CD4-positive, alpha-beta T cell treated with Interleukin-4 for 4 hours (primary cell): ENCODE data around the gene DLG2.

ENCODE experiments used
- DNase-seq: peaks from one replicate; pipeline ENCODE4 v3.0.0-alpha.2; 2020

DLG2 gene

DNA sequence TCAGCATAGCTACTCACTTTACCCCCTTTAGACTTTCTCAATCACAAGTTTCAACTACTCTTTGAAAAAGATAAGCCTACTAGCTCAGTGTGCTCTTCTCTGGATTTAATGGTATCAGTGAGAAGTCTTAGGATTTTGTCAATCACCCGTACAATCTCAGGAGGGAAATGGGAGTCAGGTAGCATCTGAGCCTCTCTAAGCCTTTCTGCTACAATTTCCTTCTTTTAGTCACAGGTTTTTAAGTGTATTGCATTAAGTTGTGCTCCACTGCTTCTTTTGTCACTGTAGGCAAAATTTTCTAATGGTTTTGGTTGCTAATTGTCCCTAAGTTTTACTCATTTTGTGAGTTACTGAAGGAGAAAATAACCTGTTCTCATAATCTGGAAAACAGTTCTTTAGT, 1582.4 kb downstream of the DLG2 start:
- DNase-seq = no peak

DNA sequence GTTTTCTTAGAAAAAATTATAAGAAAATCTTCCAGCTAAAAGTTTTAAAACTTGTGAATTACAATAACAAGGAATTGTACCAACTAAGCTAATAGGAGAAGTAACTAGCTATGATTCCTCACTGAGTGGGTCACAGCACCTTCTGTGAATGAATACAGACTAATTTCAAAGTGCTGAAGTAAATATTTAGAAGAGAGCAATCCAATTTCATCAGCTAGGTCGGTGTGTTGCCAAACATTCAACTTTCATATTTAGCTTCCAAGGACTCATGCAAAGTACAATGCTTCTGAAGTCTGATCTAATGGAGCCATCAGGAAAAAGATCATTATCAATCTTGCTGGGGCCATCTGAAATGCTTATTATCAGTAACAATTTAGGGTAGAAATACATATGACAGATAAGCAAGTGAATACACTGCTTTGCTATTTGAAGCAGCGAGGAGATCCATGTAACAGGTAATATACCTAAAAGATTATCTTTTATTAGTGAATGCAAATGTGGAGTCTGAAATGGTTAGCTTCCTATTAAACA, 1590.4 kb downstream of the DLG2 start:
- DNase-seq = no peak

DNA sequence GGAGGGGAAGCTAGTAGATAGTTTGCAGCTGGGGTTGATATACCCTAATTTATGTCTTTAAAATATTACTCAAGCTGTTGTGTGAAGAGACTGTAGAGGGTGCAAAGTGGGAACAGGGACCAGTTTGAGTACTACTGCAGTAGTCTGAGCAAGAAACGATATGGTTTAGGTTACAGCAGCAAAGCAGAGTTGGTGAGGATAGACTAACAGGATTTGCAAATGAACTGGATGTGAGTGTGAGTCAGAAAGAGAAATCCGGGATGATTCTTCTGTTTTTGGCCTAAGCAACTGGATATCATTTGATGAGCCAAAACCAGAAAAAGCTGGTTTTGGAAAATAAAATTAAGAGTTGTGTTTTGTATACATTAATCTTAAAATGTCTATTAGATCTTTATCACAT, 1591.5 kb downstream of the DLG2 start:
- no peak for DNase-seq

DNA sequence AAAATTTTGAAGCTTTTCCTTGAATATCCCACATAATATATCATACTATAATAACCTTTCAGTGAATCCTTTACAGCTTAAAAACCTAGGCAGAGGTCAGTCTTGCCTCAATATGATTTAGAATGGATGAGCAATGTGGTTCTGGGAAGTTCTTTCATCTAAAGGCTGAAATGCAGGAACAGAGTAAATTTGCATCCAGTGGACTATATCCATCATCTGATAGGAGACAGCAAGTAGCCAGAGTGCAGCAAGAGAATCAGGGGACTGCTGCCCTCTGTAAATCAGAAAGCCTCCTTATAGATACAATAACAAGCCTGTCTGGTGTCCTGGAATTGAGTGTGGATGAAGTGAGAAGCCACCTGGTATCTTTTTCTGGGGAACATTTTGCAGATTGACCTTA, 1592.7 kb downstream of the DLG2 start:
- no peak for DNase-seq

DNA sequence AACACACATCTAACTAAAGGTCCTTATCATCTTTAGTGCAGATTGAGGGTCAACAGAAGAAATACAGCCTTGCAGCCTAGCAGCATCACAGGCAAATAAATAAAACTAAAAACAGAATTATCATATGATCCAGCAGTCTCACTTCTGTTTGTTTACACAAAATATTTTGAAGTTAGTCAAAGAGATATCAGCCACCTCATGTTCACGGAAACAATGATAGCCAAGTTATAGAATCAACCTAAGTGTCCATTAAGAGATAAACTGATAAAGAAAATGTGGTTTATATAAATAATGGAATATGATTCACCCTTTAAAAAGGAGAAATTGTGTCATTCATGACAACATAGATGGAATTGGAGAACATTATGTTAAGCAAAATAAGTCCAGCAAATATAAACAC, 1602.9 kb downstream of the DLG2 start:
- no peak for DNase-seq

DNA sequence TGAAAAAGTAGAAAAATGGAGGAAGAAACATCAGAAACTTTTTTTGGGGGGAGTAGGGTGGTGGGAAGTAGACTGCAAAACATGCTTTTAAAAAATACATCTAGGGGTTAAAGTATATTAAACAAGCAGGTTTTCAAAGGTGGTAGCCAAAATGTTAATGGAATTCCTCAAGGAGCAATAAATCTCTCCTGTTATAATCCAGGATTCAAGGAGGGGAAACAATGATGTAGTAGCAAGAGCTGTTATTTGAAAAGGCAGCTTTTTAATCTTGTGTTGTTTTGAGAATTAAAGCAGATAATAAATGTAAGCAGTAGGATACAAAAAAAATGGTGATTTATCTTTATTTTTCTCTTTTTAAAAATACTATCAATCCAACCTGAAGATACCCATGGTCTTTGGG, 1604.4 kb downstream of the DLG2 start:
- no peak for DNase-seq

DNA sequence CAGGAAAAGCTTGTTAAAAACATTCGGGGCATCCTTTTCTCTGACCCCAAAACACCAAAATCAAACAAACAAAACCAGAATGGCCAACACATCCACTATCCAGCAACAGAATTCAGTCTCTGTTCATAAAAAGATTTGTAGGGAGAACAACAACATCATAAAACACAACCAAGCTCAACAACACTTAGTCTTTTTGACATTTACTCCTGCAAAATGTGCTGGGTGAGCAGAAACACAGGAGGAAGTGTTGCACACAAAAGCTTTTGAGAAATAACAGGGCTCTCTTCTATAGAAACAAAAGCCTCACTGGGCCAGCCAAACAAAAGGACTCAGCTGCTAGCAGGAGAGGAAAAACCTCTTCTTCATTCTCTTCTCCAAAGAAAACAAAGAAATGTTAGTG, 1604.9 kb downstream of the DLG2 start:
- DNase-seq = no peak

DNA sequence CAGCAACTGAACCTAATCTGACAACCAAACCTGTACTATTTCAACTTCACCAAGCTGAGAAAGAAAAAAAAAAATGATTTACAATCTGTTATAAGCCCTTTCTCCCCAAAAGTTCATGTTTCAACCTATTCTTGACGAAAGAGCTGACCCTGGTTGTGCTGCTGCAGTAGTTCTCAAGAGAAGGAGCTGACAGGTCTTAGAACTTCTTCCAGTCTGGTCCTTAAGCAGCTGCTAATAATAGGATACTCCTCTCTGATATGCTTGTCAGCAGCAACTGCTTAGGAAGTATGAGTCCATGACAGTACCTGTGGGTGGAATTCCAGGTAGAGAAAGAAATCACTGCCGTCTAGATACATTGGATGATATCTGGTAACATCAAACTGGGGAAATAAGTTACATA, 1605.9 kb downstream of the DLG2 start:
- DNase-seq = no peak

DNA sequence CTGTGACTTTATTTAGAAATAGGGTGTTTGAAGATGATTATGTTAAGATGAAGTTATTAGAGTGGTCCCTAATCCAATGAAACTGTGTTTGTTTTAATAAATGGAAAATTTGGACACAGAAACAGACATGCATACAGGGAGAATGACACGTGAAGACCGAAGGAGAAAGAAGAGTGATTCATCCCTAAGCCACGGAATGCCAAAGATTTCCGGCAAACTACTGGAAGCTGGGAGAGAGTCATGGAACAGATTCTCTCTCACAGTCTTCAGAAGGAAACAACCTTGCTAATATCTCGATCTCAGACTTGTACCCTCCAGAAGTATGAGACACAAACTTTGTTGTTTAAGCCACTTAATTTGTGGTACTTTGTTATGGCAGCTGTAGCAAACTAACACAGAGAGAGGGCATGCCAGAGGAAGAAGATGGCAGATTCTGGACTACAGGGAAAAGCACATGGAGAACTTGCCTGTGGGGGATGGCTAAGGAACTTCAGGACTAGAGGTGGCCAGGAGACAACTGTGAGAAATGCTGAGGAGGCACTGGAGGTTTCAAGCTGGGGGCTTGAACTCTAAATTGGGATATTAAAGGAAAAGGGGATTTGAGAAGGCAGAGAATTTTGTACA, 1607.5 kb downstream of the DLG2 start:
- DNase-seq = no peak

DNA sequence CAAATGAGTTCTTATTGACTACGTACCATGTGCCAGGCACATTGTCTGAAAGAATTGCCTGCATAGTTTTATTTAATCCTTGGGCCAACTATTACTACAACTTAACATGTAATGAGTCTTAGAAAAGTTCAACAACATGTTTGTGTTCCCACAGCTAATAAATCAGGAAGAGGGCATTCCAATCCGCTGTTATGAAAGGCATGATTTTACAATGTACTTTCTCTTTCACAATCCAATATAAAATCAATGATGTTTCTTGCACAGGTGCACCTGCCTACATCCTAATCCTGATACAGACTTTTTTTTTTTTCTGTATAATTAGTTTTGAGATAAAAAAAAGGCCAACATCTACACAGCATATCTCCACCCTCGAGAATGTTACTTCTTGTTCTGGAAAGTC, 1612.6 kb downstream of the DLG2 start:
- no peak for DNase-seq

DNA sequence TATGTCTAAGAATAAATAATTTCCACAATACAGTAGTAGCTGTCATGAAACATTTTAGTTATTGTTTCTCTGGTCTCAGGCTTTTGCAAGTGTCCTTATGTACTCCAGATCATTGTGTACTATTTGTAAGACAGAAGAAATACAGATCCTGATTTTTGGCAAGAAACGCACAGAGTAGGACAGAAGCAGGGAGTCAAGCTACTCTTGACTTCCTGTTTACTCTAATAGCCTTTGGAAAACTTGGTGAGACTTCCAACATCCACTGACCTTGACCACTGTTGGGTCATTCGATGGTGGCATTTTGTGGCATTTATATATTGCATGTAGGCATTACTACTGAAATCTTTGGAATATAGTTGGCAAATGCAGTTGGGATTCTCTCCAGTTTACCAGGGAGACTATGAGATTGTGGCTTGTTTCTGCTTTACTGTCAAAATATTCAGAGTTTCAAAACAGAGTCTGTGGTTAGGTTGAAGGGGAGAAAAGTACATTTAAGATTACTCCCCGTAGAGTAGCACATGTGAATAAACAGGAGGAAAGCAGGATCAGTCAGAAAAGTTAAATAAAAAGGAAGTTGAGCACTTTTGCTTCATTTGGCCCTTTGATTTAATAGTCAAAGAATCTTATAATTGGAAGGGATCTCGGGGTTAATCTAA, 1614.8 kb downstream of the DLG2 start:
- DNase-seq = no peak

DNA sequence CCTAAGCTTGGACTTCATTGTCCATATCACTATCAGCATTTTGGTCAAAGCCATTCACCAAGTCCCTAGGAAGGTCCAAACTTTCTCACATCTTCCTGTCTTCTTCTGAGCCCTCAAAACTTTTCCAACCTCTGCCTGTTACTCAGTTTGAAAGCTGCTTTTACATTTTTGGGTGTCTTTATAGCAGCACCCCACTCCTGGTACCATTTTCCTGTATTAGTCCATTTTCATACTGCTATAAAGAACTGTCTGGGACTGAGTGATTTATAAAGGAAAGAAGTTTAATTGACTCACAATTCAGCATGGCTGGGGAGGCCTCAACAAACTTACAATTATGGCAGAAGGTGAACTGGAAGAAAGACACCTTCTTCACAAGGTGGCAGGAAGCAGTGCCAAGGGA, 1624.0 kb downstream of the DLG2 start:
- no peak for DNase-seq

DNA sequence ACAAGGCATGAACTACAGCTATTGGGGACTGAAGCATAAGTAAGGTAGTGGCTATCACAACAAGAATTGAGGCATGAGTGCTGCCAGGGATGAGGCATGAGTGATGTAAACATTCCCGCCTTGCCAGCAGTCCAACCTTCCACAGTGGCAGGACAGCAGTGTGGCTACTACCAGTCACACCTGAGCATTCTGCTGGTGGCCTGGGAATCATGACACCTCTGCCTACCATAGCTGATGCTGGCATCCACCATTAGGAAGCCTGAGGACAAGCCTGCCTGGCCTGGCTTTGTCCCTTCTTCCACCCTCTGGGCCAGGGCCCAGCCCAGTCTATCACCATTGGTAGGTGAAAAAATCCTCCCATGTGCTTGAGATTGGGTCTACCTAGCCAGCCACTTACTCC, 1628.2 kb downstream of the DLG2 start:
- DNase-seq = no peak

DNA sequence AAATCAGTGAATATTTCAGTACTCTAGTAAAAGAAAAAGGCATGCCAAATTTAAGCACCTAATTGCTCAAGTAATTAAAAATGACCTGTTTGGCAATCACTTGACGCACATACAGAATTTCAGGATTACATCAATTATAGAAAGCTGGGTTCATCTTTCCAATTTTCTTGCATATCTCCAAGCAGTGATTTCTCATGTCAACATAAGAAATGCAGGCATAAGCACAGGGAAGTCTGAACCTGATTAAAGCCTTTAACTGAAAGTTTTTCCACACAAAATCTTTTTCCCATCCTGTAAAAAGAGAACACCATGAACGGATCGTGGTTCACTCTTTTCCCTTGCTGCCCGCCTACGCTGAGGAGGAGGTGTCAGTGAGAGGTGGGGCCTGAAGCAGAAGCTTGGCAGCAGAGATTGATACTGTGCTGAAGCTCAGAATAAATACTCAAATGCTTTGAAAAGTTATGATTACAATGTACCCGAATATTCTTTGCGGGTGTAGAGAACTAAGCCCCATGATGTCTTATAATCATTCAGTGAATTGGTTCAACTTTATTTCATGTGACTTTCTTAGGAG, 1636.9 kb downstream of the DLG2 start:
- no peak for DNase-seq

DNA sequence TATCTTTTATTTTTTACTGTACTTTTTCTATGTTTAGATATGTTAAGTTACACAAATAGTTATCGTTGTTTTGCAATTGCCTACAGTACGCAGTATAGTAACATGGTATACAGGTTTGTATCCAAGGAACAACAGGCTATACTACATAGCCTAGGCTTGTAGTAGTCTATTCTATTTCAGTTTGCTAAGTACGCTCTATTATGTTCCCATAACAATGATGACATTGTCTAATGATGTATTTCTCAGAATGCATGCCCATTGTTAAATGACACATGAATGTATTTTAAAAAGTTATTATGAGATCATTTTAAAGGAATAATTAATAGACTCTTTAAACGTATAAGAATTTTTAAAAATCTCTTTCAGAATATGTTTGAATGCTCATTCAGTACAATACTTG, 1644.3 kb downstream of the DLG2 start:
- no peak for DNase-seq

DNA sequence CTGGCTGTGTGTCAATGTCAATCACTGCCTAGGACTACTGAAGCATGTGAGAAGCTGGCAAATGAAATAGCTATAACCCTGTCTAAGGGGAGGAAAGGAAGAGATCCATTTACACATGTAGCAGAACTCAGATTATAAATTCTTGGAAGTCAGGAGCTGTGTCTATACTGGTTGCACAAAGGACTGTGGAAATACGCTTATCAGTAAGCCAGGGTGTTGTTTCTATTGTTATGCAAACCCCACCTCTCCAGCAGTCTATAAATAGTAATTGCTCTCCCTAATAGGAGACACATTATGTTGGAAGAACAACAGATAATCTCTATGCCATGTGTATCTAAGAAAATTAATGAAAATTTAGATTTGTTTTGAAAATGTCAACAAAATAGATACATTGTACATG, 1647.6 kb downstream of the DLG2 start:
- DNase-seq = no peak

DNA sequence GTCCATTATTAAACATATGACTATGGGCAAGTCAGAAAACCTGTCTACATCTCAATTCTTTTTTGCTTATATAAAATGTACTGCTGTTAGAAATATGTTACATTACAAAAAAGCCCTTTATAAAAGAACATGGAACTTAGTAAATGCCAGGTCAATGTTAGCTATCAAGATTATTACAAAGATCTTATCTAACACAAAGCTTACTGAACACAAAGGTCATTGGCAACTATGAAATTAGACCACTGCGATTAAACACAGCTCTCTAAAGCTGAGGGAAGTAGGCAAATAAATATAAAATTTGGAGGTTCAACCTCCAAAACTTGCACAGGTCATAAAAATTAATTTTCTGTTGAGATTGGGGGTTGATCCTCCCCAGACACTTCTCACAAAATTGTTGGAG, 1648.2 kb downstream of the DLG2 start:
- no peak for DNase-seq

DNA sequence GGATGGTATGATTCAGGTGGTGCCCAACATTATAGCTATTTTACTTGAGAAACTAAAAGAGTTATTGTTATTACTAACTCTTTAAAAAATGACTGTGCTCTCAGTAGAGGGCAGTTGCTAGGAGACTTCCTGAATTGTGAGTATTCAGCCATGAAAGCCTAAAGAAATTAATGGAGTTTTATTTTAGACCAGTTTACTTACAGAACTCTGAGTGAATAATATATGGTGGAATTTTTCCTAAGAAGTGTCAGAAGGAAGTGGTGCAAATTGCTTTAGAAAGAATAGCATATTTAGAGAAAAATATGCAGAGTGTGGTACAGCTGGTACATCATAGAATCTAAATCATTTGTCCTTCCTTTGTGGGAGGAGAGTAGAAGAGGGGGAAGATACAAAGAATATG, 1651.1 kb downstream of the DLG2 start:
- no peak for DNase-seq

DNA sequence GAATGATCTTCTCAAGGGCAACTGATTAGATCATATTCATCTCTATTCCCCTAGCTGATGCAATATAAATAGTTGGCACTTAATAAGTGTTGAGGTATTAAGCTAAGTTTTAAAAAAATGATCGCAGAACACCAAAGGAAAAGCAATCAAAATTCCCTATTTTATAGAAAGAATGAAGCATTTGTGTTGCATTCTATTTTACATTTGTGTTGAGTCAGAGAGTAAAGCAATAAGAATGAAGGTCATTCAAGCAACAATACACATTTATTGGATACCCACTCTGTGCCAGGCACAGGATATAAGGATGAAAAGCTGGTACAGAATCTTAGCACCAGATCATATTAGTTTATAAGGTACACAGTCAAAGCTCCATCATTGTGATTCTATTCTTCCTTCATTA, 1654.6 kb downstream of the DLG2 start:
- no peak for DNase-seq

DNA sequence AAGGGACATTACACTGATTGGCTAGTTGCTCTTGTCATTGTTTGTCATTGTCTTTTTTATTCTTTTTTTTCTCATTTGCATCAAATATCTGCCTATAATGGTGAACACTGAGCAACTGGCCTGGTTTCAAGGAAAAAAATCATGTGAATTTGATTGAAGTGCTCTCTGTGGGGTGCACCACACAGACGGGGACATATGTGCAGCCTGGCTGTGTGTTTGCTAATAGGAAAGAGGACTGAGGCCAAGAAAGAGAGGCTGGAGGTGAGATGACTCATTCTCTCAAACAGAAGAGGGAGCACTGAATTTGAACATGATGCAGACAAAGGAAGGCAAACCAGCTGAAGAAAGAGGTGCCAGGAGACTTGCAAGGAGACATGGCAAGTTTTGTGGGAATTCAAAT, 1656.1 kb downstream of the DLG2 start:
- DNase-seq = no peak

DNA sequence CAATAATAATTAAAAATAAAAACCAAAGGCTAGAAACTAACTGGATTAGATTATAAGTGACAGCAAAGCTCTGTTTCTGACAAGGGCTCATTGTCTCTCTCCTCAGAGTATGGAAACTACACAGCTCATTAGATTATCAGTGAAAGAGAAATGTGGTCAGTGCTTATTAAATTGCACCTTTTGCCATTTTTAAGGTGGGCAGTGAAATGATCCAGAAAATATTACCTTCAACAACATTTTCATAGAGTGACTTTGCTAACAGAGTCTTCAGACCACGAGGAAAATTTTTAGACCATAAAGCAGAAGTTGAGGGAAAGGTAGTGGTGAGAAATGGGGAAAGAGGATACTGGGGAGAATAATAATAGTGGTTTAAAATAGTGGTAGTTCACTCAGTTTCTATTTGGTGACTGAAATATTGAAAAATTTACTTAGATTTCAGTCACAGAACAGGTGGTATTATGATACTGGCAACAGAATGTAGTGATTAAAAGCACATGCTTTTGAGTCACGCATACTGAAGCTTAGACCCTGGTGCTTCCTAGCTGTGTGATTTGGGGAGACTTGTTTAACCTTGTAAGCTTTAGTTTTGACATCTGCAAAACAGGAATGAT, 1657.0 kb downstream of the DLG2 start:
- no peak for DNase-seq

DNA sequence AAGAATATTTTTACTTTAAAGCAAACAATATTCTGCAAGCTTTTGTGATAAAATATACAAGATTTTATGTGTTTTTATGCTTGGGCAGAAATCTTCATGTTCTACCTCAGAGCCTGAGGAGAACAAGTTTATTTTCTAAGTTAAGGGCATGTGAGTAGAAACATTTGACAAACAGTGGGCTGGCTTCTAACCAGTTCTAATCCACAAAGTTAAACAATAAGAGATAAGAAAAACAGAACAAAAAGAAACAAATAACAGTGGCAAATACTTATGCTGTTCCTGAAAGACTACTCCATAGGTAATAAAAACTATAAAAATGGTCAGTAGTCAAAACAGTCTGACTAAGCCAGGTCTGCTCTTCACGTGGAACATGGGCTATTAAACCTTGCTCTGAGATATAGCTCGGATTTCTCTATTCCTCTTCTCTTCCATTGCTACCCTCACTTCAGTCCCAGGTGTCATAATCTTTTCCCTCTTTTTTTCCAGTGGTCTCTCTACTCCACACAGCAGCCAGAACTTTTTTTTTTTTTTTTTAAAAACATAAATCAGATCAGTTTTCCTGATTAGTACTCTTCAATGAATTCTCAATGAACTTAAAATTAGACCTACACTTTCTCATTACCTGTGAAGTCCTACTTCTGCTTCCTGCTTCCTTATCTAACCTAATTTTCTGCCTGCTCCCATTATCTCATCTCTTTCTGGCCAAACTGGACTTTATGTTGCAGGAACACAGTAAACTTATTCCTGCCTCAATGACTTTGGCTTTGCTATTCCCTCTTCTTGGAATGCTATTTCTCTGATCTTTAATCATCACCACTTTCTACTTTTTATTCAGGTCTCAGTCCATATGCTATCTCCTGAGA, 1669.9 kb downstream of the DLG2 start:
- DNase-seq = no peak

DNA sequence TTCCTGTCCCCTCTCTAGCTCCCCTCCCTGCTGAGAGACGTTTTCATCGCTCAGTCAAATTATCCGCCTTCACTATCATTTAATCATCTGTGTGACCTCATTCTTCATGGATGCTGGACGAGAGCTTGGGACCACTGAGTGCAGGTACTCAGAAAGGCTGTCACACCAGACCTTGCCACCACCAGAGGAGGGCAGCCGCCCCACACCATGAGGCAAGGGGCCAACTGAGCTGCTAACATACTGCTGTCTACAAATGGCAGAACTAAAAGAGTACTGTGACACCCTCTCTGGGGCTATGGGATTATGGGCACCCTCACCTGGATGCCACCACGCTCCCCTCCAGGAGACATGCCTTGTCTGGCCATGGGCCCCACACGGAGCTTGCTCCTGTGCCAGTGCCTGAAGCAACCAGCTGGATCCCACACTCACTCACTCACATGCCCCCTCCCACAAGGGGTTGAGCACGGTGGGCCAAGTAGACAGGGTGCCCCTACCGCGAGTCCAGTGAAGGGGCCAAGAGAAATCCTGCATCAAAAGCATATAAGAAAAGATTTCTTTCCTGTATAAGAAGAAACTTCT, 1670.9 kb downstream of the DLG2 start:
- DNase-seq = no peak
